ENCODE data around the gene UBL4B.
A peak's percentile ranks its signal among the peaks of the same experiment; 100 is the strongest.

UBL4B gene

DNA sequence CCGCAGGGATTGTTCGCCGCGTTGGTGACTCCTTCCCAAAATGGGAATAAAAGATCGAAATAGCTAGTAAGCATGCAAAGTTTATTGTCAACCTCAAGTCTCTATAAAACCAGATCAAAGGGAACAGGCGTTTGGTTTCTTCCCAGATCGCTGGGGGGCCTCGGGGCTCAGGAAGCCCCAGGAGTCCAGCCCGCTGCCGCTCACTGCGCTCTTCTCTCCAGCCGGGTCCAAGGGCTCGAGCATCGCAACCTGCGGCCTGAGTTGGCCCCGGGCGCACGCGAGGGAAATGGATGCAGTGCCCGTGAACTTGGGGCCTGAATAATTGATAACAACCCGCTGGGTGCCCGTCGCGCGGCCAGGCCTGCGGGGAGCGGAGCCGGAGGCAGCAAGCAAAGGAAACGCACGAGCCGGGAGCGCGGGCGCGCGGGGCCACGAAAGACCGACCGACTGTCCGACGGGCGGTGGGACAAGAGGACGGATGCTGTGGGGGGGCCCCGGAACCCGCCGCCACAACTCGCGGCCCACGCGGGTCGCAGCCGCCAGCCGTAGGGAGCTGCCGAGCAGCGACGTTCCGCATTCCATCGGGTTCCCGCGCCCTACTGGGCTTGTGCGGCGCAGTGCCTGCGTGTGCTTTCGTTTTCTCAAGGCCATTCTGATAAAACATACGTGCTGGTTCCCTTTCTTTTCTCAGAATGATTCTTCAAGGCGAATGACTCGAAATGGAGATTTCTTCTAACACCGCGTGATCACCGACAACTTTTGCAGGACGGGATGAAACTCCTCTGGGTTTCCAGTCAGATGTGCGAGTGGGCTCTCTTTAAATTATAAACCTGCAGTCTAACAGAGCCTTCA, 27.8 kb upstream of the UBL4B start:
- peak overlapping the region; percentile 28 for H3K4me3 ChIP-seq (ENCODE audit: low read depth, low read length)

- H3K4me3 ChIP-seq (ENCODE audit: low read depth, low read length): no peak overlapping the region
Observed at GRCh38 chr1:110085671-110086070, 26.6 kb upstream of the UBL4B start.

DNA sequence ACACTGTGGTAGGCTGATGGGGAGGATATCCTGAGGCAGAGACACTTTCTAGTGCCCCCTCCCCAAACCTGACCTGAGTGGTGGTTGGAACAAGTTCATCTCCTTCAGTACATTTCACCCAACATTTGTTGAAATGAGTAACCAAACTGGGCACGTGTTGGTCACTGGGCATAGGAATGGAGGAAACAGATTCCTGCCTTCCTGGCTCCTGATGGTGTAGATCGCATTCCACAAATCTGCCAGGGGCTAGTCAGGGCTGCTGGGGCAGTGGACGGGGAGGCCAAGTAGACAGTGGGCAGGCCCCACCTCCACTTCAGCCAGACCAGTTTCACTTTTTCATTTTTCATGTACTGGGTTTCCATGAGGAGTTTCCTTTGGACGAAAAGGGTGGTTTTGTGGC, 25.3 kb upstream of the UBL4B start:
- H3K4me3 ChIP-seq (ENCODE audit: low read depth, low read length): no peak overlapping the region

DNA sequence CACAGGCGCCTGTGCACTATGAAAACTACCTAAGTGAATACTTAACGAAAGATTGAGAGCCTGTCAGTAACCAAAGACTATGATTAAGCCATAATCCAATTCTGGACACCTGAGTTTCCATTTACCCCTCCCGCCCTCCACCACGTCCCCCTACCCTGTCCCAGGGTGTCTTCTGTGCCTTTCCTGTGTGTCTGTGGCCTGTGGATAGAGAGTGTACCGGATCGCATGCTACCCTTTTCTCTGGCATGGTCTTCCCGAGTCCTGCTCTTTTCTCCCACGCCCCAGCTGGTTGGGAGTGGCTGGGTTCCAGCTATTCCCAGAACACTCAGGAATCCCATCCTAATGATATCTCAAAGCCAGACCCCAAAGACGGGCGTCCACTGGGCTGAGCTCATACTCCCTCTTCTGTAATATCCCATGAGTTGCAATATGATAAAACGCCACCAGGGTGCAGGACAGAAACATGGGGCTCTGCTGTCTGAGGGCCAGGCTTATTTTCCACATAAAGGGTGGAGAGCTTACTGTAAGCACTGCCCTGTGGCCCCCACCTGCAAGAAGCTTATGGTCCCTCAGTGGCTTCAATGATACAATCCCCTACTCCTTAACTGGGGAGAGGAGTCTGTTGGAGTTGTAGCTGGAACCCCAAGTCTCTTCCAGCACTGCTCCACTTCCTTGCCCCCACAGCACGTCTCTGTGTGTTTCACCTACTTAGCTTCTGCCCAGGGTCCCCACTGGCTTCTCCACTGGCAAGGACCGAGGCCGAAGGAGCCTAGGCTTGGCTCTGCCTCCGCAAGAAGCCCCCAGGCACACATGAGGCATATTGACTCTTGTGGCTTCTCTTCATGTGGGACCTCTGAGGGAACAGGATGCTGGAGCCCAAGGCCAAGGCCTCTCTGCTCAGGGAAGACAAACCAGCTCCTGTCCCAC, 24.2 kb upstream of the UBL4B start:
- no peak overlapping the region for H3K4me3 ChIP-seq (ENCODE audit: low read depth, low read length)

DNA sequence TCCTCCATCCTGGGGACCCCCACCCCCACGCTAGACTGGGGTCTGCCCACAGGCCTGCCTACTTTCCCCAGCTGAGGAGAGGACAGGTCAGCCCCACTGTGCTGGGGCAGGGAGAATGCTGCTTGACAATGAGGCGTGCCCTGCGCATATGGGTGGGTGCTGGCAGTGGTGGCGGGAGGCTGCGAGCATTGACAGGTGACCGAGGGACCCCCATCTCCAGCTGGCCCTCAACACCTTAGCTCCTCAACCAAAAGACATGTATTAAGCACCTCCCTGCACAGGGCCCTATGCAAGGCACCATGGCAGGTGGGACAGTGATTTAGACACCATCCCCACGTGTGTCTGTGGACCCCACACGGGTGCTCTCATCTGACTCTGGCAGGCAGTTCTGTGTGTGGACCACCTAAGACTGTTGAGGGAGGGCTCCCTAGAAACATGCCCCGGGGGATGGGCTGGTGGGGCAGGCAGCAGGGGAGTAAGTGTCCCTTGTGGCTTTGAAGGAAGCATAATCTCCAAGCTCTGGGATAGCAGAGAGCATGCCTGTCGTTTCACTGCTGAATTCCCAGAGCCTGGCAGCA, 23.4 kb upstream of the UBL4B start:
- no peak overlapping the region for H3K4me3 ChIP-seq (ENCODE audit: low read depth, low read length)

GRCh38 chr1:110089561-110090275, 22.5 kb upstream of the UBL4B start:
- no peak overlapping the region for H3K4me3 ChIP-seq (ENCODE audit: low read depth, low read length)

GRCh38 chr1:110091381-110091780, 20.9 kb upstream of the UBL4B start:
- no peak overlapping the region for H3K4me3 ChIP-seq (ENCODE audit: low read depth, low read length)

- no peak overlapping the region for H3K4me3 ChIP-seq (ENCODE audit: low read depth, low read length)
Observed at GRCh38 chr1:110091791-110092190, 20.5 kb upstream of the UBL4B start.

DNA sequence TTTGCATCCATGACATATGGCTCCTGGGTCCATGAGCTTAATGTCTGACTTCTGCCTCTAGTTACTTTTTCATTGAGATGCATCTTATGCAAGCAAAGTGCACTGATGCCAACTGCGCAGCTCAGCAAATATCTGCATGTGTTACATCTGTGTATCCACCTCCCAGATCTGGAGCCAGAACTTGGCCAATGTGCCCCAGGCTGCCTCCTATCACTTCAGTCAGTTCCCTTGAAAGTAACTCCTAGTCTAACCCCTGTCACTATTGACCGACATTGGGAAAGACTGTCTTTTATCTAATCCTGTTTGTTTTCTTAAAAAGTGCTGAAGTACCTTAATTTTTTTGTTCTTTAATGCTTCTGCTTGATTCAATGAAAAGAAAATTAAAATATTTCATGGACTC, 19.3 kb upstream of the UBL4B start:
- no peak overlapping the region for H3K4me3 ChIP-seq (ENCODE audit: low read depth, low read length)

- H3K4me3 ChIP-seq (ENCODE audit: low read depth, low read length): no peak overlapping the region
Observed at GRCh38 chr1:110094931-110095654, 17.1 kb upstream of the UBL4B start.

DNA sequence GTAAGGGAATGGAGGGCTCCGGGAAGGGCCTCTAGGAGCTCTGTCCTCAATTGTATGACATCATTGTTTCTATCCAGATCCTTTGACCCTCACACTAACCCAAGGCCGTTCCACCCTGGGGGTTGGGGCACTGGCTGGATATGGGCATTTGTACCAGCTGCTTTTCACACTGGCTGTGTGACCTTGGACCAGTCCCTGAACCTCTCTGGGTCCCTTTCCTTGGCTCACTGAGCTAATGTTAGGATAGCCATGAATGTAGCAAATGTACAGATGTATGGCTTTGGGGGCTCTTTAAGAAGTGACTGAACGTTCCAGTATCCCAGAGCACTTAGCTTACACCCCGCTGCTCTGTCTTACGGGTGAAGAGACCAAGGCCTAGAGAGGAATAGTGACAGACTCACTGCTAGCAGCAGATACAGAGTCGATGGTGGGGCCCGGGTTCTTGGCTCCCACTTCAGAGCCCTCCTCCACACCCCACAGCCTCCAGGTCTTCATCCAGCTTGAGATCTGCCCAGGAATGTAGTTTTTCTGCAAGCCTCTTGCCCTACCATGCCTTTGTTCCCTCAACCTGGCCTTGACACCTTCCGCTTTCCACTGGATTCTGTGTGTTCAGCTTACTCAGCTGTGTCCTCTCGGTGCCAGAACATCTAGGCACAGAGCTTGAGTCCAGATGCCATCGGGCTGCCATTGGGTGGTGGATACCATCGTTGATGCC, 14.6 kb upstream of the UBL4B start:
- H3K4me3 ChIP-seq (ENCODE audit: low read depth, low read length): no peak overlapping the region

GRCh38 chr1:110098222-110099026, 13.8 kb upstream of the UBL4B start:
- no peak overlapping the region for H3K4me3 ChIP-seq (ENCODE audit: low read depth, low read length)

- no peak overlapping the region for H3K4me3 ChIP-seq (ENCODE audit: low read depth, low read length)
Observed at GRCh38 chr1:110100335-110100734, 11.9 kb upstream of the UBL4B start.

DNA sequence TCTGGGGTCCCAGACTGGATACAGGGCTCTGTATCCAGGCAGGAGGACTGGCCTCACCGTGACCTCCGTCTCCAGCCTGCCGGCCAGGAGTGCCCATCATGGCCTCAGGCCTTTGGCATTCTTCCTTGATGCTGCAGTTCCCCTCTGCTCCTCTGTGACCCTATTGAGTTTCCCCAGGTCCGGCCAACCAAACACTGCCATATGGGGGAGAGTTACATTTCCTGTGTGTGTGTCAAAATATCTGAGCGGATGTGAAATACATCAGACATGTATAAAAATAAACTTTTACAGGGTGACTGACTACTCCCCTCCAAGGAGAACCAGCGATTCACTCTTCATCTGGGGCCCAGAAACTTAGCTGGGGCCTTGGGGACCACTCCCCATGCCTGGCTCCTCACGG, 10.2 kb upstream of the UBL4B start:
- no peak overlapping the region for H3K4me3 ChIP-seq (ENCODE audit: low read depth, low read length)

DNA sequence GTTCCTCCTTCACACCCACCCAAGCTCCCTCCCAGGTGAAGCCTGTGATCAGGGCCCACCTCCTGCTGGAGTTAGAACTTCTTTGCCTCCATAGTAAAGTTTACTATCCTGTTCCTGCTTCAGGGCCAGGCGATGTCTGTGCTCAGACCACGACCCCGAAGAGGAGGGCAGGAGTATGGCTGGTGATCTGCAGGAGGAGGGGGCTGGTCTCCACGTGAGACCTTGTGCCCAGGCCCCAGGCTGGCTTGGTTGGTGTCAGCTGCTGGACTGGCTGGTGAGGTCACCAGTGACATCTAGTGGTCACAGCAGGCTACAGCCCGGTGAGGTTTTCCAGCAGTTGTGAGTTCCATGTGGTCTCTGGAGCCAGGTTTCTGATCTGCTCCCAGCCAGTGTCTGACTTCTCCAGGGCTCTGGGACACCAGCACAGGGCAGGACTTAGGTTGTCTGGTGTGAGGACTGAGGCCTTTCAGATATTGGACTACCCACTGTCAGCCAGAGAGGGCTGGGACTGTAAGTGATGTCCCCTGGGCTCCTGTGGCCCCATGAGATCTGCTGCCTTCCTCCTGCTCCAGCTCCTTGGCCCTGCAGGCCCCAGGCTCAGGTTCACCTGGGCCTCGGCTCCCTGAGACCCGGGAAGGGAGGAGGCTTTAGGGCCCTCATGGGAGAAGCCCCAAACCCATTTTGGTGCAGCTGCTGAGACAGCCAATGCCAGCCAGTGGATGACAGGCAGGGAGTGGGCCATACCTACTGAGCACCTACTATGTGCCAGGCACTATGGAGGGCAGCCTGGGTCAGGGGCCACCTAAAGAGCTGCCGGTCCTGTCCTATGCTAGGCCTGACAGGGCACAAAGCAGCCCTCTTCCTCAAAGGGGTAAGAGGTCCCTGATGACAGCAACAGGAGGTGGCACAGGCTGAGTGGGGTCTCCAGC, 6.0 kb upstream of the UBL4B start:
- no peak overlapping the region for H3K4me3 ChIP-seq (ENCODE audit: low read depth, low read length)

DNA sequence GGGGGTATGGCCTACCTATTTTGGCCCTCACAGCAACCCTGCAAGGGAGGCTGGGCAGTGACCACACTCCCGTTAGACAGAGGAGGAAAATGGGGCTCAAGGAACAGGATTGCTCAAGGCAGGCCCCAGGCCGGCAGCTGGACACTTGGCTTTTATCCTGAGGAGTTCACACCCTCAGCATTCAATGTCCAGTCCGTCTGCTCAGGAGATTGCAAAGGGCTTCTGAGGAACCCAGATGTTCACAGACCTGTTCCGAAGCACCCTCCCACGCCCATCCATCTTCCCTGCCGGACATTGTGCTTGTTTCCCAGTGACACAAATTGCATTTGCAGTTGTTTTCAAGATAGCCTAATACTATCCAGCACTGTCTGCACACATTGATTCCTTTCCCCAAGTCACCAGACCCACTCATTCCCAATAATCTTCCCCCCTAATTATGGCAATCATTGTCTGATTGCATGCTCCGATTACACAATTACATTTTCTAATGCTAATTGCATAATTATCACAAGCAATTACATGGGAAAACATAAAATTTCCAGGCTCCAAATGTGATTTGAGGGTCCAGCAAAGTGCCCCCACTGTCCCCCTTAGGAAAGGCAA, 4.3 kb upstream of the UBL4B start:
- H3K4me3 ChIP-seq (ENCODE audit: low read depth, low read length): no peak overlapping the region

- H3K4me3 ChIP-seq (ENCODE audit: low read depth, low read length): no peak overlapping the region
Observed at GRCh38 chr1:110111081-110111480, 1.2 kb upstream of the UBL4B start.

All from iPS-11a (cell line).